Peyer's patch (tissue), 4 donors: ENCODE measurements around the gene BCL7C. TPM values are rescaled to one million over a fixed set of nuclear protein-coding genes. Genes with fewer than 3 reads are reported as not detected.

Experiments
- DNase-seq, 3 donors: peaks; one replicate each; pipeline ENCODE4 v3.0.0-alpha.2; 2017 to 2019
- H3K27ac ChIP-seq, 4 donors: fragments of 200-600 bp; sonication (generic); one replicate each; pipeline ENCODE4 v1.5.1; 2016 to 2019
- H3K27me3 ChIP-seq, 2 donors: fragments of 200-600 bp; sonication (generic); one replicate each; pipeline ENCODE4 v1.5.1; 2019
- H3K36me3 ChIP-seq, 3 donors: fragments of 200-600 bp; sonication (generic); one replicate each; pipeline ENCODE4 v1.5.1; 2016 to 2019
- H3K4me1 ChIP-seq, 4 donors: fragments of 200-600 bp; sonication (generic); one replicate each; pipeline ENCODE4 v1.5.1; 2016 to 2019
- H3K4me3 ChIP-seq, 4 donors: fragments of 200-600 bp; sonication (generic); 1 replicate in 3 of 4; 2 replicates in 1 of 4; pipeline ENCODE4 v1.5.1; 2016 to 2019; ENCODE audit warnings: mild to moderate bottlenecking in 1 of 4
- H3K9me3 ChIP-seq, 4 donors: fragments of 200-600 bp; sonication (generic); one replicate each; pipeline ENCODE4 v1.5.1; 2016 to 2019; ENCODE audit warnings: mild to moderate bottlenecking in 1 of 4
- POLR2A ChIP-seq, 2 donors: fragments of 450-650 bp; IDR thresholded peaks; one replicate each; pipeline ENCODE4 v1.5.1; 2017; ENCODE audit warnings: antibody characterized with exemption in 2 of 2, mild to moderate bottlenecking in 2 of 2, moderate library complexity in 2 of 2
- total RNA-seq, 4 donors: library from RNA; depleted of rRNA; stranded (reverse); fragments of >200 nt; gene quantifications; one replicate each; pipeline ENCODE4 v1.1.0, GENCODE V29; 2016
- TF ChIP-seq, protein P1 (sequence below), 6 experiments: fragments of 450-650 bp in 4 of 6; fragments of 200-600 bp in 2 of 6; sonication (generic) in 1 of 6; IDR thresholded peaks; one replicate each; pipeline ENCODE4 v1.5.1; 2017 to 2019; ENCODE audit warnings: antibody characterized with exemption in 6 of 6, mild to moderate bottlenecking in 3 of 6, moderate library complexity in 1 of 6

The BCL7C gene
- total RNA-seq, 4 donors from 2014 or later: 12.1 to 23.9 (median 17.8) TPM

DNA sequence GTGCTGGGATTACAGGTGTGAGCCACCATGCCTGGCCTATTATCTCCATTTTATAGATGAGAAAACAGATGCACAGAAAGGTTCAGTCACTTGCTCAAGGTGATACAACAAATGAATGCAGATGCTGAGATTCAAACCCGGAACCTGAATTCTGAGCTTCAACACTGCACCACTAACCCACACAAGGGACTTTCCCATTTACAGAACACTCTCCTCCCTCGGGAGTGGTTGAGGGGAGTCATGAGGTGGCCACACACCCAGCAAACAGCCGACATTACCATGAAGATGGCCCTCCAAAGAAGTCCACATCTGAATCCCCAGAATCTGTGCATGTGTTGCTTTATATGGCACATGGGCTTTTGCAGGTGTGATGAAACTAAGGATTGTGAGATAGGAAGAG, 9.1 kb downstream of the BCL7C start:
- H3K4me1 ChIP-seq: peaks cover 0 to 16% (median 1%) of the 10 kb centered on the region in 4 donors

DNA sequence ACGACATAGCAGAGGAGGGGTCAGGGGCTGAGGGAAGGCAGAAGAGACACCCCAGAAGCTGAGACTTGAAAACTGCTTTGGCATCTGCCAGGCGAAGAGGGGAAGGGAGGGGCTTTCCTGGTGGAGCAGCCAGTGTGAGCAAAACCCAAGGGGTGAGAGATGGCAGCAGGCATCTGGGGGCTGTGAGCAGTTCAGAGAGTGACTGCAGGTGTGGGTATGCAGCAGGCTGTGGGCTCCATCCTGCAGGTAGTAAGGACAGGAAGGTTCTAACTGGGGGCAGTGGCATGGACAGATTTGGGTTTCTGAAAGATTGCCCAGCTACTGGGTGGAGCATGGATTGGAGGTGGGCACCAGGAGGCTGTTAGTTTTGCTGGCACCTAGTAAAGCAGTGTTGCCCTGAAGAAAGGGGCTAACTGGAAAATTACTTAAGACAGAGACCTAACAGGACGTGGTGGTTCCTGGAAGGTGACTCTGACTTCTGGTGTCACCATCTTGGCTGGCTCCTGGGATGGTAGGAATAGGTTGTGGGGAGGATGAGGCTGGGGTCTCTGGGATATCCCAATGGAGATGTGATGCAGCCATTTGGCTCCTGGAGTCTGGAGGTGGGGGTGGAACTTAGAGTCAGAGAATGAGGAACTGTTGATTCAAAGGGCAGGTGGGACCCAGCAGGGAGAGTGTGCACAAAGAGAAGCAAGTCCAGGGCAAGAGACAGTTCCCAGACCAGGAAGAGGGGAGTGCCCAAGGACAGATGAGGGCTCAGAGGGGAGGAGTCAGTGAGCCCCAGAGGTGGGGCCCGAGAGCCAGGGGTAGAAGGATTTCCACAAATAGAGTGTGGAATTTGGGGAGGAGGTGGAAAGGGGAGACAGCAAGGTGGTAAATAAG, 11.2 kb downstream of the BCL7C start:
- Histone ChIP-seq H3K4me1 (peaks cover 0 to 16% (median 1%) of the 10 kb centered on the region in 4 donors), H3K4me3 (no peak overlapping the region), H3K36me3 (peaks cover 0 to 19% (median 0%) of the 10 kb centered on the region in 3 donors), H3K9me3 (no peaks in the 10 kb centered on the region), H3K27ac (no peak overlapping the region), H3K27me3 (no peaks in the 10 kb centered on the region)
- no peak for TF ChIP-seq POLR2A (IDR thresholded peaks at IDR 0.05)
- TF ChIP-seq, protein P1, sequence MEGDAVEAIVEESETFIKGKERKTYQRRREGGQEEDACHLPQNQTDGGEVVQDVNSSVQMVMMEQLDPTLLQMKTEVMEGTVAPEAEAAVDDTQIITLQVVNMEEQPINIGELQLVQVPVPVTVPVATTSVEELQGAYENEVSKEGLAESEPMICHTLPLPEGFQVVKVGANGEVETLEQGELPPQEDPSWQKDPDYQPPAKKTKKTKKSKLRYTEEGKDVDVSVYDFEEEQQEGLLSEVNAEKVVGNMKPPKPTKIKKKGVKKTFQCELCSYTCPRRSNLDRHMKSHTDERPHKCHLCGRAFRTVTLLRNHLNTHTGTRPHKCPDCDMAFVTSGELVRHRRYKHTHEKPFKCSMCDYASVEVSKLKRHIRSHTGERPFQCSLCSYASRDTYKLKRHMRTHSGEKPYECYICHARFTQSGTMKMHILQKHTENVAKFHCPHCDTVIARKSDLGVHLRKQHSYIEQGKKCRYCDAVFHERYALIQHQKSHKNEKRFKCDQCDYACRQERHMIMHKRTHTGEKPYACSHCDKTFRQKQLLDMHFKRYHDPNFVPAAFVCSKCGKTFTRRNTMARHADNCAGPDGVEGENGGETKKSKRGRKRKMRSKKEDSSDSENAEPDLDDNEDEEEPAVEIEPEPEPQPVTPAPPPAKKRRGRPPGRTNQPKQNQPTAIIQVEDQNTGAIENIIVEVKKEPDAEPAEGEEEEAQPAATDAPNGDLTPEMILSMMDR (IDR thresholded peaks at IDR 0.05): no peak
- DNase-seq: no peak

More for the DNA sequence above, 9.1 kb downstream of the BCL7C start:
- H3K27me3 ChIP-seq: no peaks in the 10 kb centered on the region
- no peaks in the 10 kb centered on the region for H3K9me3 ChIP-seq
- DNase-seq: no peak
- TF ChIP-seq POLR2A (IDR thresholded peaks at IDR 0.05): no peak
- TF ChIP-seq, protein P1 (IDR thresholded peaks at IDR 0.05): no peak
- no peak overlapping the region for H3K27ac ChIP-seq
- H3K36me3 ChIP-seq: peaks cover 0 to 37% (median 0%) of the 10 kb centered on the region in 3 donors
- H3K4me3 ChIP-seq: no peak overlapping the region

DNA sequence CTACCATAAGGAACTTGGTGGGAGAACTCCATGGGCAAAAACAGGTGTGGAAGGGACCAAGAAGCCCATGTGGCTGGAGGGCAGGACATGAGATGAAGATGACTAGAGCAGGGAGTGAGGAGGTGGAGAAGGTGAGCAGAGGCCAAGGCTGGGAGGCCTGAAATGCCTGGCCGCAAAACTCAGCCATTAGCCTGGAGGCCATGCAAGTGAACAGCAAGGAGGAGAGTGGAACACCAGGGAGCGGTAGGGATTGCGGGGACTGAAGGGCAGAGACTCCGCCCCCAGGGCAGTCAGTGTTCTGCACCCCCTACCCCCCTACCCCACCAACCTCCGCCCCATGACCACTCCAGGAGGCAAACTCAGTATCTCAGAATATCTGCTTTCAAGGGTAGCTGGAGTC, 17.0 kb downstream of the BCL7C start:
- no peaks in the 10 kb centered on the region for H3K9me3 ChIP-seq
- no peak for DNase-seq
- TF ChIP-seq, protein P1 (IDR thresholded peaks at IDR 0.05): peak in 1 of 6 experiments; percentile 2
- no peak for TF ChIP-seq POLR2A (IDR thresholded peaks at IDR 0.05)
- peaks cover 3 to 27% (median 15%) of the 10 kb centered on the region in 4 donors for H3K4me1 ChIP-seq
- H3K27ac ChIP-seq: peak overlapping the region; percentile 89 to 94 (median 91)
- H3K27me3 ChIP-seq: no peaks in the 10 kb centered on the region
- H3K4me3 ChIP-seq: peak overlapping the region in 2 of 4 donors; percentile 80 to 81
- no peaks in the 10 kb centered on the region for H3K36me3 ChIP-seq

DNA sequence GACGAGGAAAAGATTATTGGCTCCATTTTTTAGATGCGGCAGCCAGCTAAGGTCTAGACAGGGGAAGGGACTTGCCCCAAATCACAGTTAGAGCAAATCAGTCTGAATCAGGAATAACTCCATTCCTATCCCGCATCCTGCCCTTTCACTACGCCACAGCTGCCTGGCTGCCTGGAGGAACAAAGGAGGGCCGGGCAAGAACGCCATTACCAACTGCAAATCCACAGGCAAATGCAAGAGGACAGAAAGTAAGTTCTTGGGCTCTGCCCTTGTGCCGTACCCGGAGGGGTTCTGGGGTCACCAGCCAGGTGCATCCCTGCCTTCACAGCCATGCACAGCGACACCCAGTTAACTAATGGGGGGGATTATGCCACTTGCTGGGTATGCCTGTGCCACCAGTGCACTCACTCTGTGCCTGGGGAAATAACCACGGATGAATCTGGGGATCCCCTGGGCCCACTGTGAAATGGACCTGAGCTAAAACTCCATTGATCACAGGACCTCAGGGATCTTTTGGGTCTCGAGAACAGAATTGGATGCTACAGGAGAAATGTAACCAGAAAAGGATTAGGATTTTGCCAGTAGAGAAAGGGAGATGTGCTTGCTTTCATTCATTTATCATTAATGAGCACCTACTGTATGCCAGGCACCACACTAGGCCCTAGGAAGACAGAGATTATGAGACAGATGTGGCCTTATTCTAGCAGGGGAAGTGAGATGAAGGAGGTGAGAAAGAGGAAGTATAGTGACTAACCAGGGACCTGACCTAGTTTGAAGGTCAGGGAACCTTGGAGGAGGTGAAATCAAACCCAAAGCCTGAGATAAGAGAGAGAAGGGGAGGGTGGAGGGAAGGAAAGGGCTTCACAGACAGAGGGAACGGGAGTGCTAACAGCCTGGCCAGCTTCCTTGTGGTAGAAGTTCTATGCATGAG, 17.7 kb downstream of the BCL7C start:
- no peaks in the 10 kb centered on the region for H3K27me3 ChIP-seq
- TF ChIP-seq, protein P1 (IDR thresholded peaks at IDR 0.05): no peak
- peak in 1 of 2 donors; percentile 11 for TF ChIP-seq POLR2A (IDR thresholded peaks at IDR 0.05)
- H3K27ac ChIP-seq: peak overlapping the region; percentile 89 to 94 (median 91)
- peak in 2 of 3 donors; percentile 48 to 61 for DNase-seq
- H3K4me3 ChIP-seq: peak overlapping the region; percentile 79 to 89 (median 80)
- H3K9me3 ChIP-seq: no peaks in the 10 kb centered on the region
- no peaks in the 10 kb centered on the region for H3K36me3 ChIP-seq
- H3K4me1 ChIP-seq: peaks cover 0 to 20% (median 15%) of the 10 kb centered on the region in 4 donors
